K562 (cell line): ENCODE results near the gene MLLT1. TPM values are rescaled to one million over a fixed set of nuclear protein-coding genes. Genes with fewer than 3 reads are reported as not detected.

ENCODE experiments used
- ATF1 ChIP-seq, 2 experiments: fragments of 450-650 bp in 1 of 2; IDR thresholded peaks; 2 replicates each; pipeline ENCODE4 v1.6.1; 2016; ENCODE audit warnings: missing compliant biosample characterization in 1 of 2, missing genetic modification characterization in 1 of 2
- EGR1 ChIP-seq: fragments of 450-650 bp; conservative IDR thresholded peaks from 2 replicates; pipeline ENCODE4 v1.6.1; 2017; ENCODE audit warnings: mild to moderate bottlenecking
- POLR2A ChIP-seq: fragments of 450-650 bp; conservative IDR thresholded peaks from 2 replicates; pipeline ENCODE4 v1.6.1; 2016
- RBBP5 ChIP-seq: fragments of 200-600 bp; sonication (generic); IDR thresholded peaks from 2 replicates; pipeline ENCODE4 v1.6.1; 2012; ENCODE audit warnings: borderline replicate concordance, mild to moderate bottlenecking, low read length, control low read depth, inconsistent platforms; ENCODE audit not compliant: insufficient read depth, poor library complexity, severe bottlenecking
- RCOR1 ChIP-seq, 2 experiments: IDR thresholded peaks; 2 replicates each; pipeline ENCODE4 v1.6.1; 2012; ENCODE audit warnings: low read depth in 2 of 2, low read length in 2 of 2, borderline replicate concordance in 1 of 2, improper control_type of control experiment in 1 of 2
- RFX5 ChIP-seq: IDR thresholded peaks from 2 replicates; pipeline ENCODE4 v1.6.1; 2011; ENCODE audit warnings: low read depth, mild to moderate bottlenecking, improper control_type of control experiment, low read length
- polyA plus RNA-seq, 8 experiments: library from polyadenylated mRNA; depleted of rRNA in 4 of 8; stranded (reverse) in 5 of 8; unstranded in 3 of 8; fragments of >200 nt; fragmentation: Nextera tagmentation in 2 of 8; fragmentation: Illumina TruSeq in 1 of 8; extraction: Ambion mirVana in 2 of 8; extraction: Trizol in 1 of 8; gene quantifications; 2 replicates each; pipeline versions ENCODE4 v1.2.1 to v1.2.3, GENCODE V29; 2011 to 2014; ENCODE audit warnings: inconsistent platforms in 1 of 8, missing spikeins in 1 of 8
- total RNA-seq, 7 experiments: library from RNA; depleted of rRNA in 6 of 7; stranded (reverse); fragments of >200 nt in 6 of 7; fragmentation: Illumina TruSeq in 2 of 7; extraction: Trizol in 2 of 7; gene quantifications; 2 replicates each; pipeline versions ENCODE4 v1.2.1 to v1.2.3, GENCODE V29; 2011 to 2021; ENCODE audit warnings: low replicate concordance in 1 of 7
- TF ChIP-seq, protein P1 (sequence below), 2 experiments: IDR thresholded peaks; 2 replicates each; pipeline ENCODE4 v1.6.1; 2011; ENCODE audit warnings: borderline replicate concordance in 1 of 2, control low read depth in 1 of 2, low read depth in 1 of 2, low read length in 1 of 2, mild to moderate bottlenecking in 1 of 2, mixed read lengths in 1 of 2, moderate library complexity in 1 of 2; ENCODE audit not compliant: insufficient read depth in 1 of 2, insufficient read length in 1 of 2, poor library complexity in 1 of 2, severe bottlenecking in 1 of 2; ENCODE audit errors: extremely low read depth in 1 of 2
- TF ChIP-seq, protein P2 (sequence below): fragments of 200-800 bp; sonication (Bioruptor generic); IDR thresholded peaks from 2 replicates; pipeline ENCODE4 v1.6.1; 2017; ENCODE audit warnings: missing genetic modification characterization, missing compliant biosample characterization
- TF ChIP-seq, protein P3 (sequence below): IDR thresholded peaks from 3 replicates; pipeline ENCODE4 v1.6.1; 2011; ENCODE audit warnings: borderline replicate concordance, mild to moderate bottlenecking, moderate library complexity; ENCODE audit not compliant: insufficient read length; ENCODE audit errors: extremely low read depth

The MLLT1 gene
- total and polyA plus RNA-seq, 9 of the 15 experiments (the other 6 are each of a cell fraction or from before 2014, with no cell fraction given) = 0.23 to 63.5 (median 15.4) TPM

DNA sequence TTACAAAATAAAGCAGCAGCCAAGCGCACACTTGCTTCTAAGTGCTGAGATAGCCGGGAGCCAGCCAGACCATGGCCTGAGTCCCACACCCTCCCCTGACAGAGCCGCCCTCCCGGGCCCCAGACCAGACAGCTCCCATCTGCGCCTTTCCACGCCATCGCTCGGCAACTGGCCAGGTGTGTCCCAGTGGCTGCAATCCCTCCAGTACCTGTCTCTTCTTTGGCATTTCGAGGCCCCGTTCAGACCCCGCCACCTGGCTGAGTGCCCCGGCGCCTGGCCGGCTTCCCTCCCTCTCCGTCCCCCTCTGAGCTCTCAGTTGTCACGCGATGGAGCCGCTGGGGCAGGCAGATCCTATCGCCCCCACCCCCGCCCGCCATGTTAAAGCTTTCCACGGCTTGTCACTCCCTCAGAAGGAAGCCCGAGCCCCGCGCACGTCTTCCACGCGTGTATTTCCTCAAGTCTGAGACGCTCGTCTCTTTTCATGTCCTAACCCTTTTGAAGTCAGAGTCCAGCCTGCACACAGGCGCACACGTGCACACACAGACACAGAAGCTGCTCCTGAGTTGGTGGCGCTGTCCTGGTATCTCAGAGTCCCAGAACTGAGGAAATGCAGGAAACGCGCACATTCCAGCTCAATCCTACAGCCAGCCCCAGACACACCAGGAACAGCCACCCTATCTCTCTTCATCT, 7.9 kb downstream of the MLLT1 start (continued):
- TF ChIP-seq, protein P1, sequence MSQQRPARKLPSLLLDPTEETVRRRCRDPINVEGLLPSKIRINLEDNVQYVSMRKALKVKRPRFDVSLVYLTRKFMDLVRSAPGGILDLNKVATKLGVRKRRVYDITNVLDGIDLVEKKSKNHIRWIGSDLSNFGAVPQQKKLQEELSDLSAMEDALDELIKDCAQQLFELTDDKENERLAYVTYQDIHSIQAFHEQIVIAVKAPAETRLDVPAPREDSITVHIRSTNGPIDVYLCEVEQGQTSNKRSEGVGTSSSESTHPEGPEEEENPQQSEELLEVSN (IDR thresholded peaks at IDR 0.05; ENCODE audit: borderline replicate concordance in 1 of 2, extremely low read depth in 1 of 2, insufficient read depth in 1 of 2, insufficient read length in 1 of 2, low read depth in 1 of 2, low read length in 1 of 2, poor library complexity in 1 of 2, severe bottlenecking in 1 of 2) = peak in 1 of 2 experiments; percentile 73
- no peak for TF ChIP-seq RFX5
- TF ChIP-seq RBBP5 = peak; percentile 37
- peak; percentile 33; the same call in 1 of the 2 replicates for TF ChIP-seq POLR2A
- TF ChIP-seq, protein P2, sequence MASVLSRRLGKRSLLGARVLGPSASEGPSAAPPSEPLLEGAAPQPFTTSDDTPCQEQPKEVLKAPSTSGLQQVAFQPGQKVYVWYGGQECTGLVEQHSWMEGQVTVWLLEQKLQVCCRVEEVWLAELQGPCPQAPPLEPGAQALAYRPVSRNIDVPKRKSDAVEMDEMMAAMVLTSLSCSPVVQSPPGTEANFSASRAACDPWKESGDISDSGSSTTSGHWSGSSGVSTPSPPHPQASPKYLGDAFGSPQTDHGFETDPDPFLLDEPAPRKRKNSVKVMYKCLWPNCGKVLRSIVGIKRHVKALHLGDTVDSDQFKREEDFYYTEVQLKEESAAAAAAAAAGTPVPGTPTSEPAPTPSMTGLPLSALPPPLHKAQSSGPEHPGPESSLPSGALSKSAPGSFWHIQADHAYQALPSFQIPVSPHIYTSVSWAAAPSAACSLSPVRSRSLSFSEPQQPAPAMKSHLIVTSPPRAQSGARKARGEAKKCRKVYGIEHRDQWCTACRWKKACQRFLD (CRISPR knock-in tag) = 0 out of 2 replicates have a peak, but pooled peaks have one; percentile 0
- no peak for TF ChIP-seq ATF1 (CRISPR knock-in tag; IDR thresholded peaks at IDR 0.05)
- peak; percentile 34 for TF ChIP-seq ATF1 (tag; IDR thresholded peaks at IDR 0.05)
- TF ChIP-seq RCOR1 (IDR thresholded peaks at IDR 0.05; ENCODE audit: borderline replicate concordance in 1 of 2, low read depth in 2 of 2, low read length in 2 of 2) = 0 out of 4 replicates have a peak, but pooled peaks of 1 of the 2 experiments have one; percentile 5
- TF ChIP-seq EGR1 = peak; percentile 66
- TF ChIP-seq, protein P3, sequence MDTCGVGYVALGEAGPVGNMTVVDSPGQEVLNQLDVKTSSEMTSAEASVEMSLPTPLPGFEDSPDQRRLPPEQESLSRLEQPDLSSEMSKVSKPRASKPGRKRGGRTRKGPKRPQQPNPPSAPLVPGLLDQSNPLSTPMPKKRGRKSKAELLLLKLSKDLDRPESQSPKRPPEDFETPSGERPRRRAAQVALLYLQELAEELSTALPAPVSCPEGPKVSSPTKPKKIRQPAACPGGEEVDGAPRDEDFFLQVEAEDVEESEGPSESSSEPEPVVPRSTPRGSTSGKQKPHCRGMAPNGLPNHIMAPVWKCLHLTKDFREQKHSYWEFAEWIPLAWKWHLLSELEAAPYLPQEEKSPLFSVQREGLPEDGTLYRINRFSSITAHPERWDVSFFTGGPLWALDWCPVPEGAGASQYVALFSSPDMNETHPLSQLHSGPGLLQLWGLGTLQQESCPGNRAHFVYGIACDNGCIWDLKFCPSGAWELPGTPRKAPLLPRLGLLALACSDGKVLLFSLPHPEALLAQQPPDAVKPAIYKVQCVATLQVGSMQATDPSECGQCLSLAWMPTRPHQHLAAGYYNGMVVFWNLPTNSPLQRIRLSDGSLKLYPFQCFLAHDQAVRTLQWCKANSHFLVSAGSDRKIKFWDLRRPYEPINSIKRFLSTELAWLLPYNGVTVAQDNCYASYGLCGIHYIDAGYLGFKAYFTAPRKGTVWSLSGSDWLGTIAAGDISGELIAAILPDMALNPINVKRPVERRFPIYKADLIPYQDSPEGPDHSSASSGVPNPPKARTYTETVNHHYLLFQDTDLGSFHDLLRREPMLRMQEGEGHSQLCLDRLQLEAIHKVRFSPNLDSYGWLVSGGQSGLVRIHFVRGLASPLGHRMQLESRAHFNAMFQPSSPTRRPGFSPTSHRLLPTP = no peak
